Mesothelial cell of epicardium (in vitro differentiated cells): Measurements from ENCODE around the gene DDX39B. TPM values are rescaled to one million over a fixed set of nuclear protein-coding genes. Genes with fewer than 3 reads are reported as not detected.
"Not testable (repeated sequence)": the region's sequence is repeated elsewhere in the genome, so short reads cannot be mapped to it uniquely, and the experiment has no call there.

Source experiments
- DNase-seq, 2 experiments: peaks; one replicate each; pipeline ENCODE4 v3.0.0; 2021; ENCODE audit warnings: low spot score in 2 of 2; ENCODE audit not compliant: unreplicated experiment in 2 of 2
- H3K27ac Mint-ChIP-seq: 2 replicates; pipeline ENCODE4 v1.8.0; 2021; ENCODE audit warnings: mixed read lengths
- H3K27me3 Mint-ChIP-seq: 2 replicates; pipeline ENCODE4 v1.8.0; 2021; ENCODE audit warnings: low read depth, mixed read lengths
- H3K36me3 Mint-ChIP-seq: 2 replicates; pipeline ENCODE4 v1.8.0; 2021; ENCODE audit warnings: mixed read lengths
- H3K4me1 Mint-ChIP-seq: 2 replicates; pipeline ENCODE4 v1.8.0; 2021; ENCODE audit warnings: mixed read lengths
- H3K4me3 Mint-ChIP-seq: 2 replicates; pipeline ENCODE4 v1.8.0; 2021; ENCODE audit warnings: mild to moderate bottlenecking, moderate library complexity, mixed read lengths
- H3K9me3 Mint-ChIP-seq: 2 replicates; pipeline ENCODE4 v1.8.0; 2021; ENCODE audit warnings: mixed read lengths
- CTCF ChIP-seq: fragments of 200-600 bp; sonication (generic); IDR thresholded peaks from one replicate; pipeline ENCODE4 v1.5.0; 2021; ENCODE audit warnings: antibody characterized with exemption; ENCODE audit not compliant: unreplicated experiment
- total RNA-seq: library from RNA; stranded (reverse); gene quantifications from 3 replicates; pipeline ENCODE4 v1.2.1, GENCODE V29; 2021

DDX39B gene
- total RNA-seq, 1 donor from 2014 or later = 649 TPM

GRCh38 chr6:31490115-31490873 is 51.5 kb downstream of the DDX39B start:
- H3K4me3 Mint-ChIP-seq = no peak overlapping the region
- no peak for DNase-seq
- H3K9me3 Mint-ChIP-seq = no peaks in the 10 kb centered on the region
- H3K27ac Mint-ChIP-seq = no peak overlapping the region
- peaks cover 61% of the 10 kb centered on the region for H3K27me3 Mint-ChIP-seq
- no peaks in the 10 kb centered on the region for H3K36me3 Mint-ChIP-seq
- no peak for TF ChIP-seq CTCF
- peaks cover 10% of the 10 kb centered on the region for H3K4me1 Mint-ChIP-seq

GRCh38 chr6:31489086-31489485 is 52.7 kb downstream of the DDX39B start:
- H3K27ac Mint-ChIP-seq = no peak overlapping the region
- peaks cover 6% of the 10 kb centered on the region for H3K4me1 Mint-ChIP-seq
- H3K4me3 Mint-ChIP-seq = no peak overlapping the region
- H3K36me3 Mint-ChIP-seq = no peaks in the 10 kb centered on the region
- TF ChIP-seq CTCF = no peak
- no peaks in the 10 kb centered on the region for H3K9me3 Mint-ChIP-seq
- peaks cover 49% of the 10 kb centered on the region for H3K27me3 Mint-ChIP-seq
- DNase-seq = no peak

- not testable (repeated sequence) for H3K4me1 Mint-ChIP-seq, H3K9me3 Mint-ChIP-seq, DNase-seq, H3K27ac Mint-ChIP-seq, H3K36me3 Mint-ChIP-seq, H3K4me3 Mint-ChIP-seq
- H3K27me3 Mint-ChIP-seq = peaks cover 38% of the 10 kb centered on the region
Measured at GRCh38 chr6:31487674-31488073, 54.1 kb downstream of the DDX39B start.

- not testable (repeated sequence) for DNase-seq, H3K9me3 Mint-ChIP-seq, H3K4me1 Mint-ChIP-seq, H3K27ac Mint-ChIP-seq, H3K36me3 Mint-ChIP-seq, H3K4me3 Mint-ChIP-seq
- H3K27me3 Mint-ChIP-seq = peaks cover 38% of the 10 kb centered on the region
Measured at GRCh38 chr6:31486065-31486837, 55.6 kb downstream of the DDX39B start.

- Mint-ChIP-seq H3K27me3 (peaks cover 38% of the 10 kb centered on the region), H3K27ac (no peak overlapping the region)
- no peak for DNase-seq
Measured at GRCh38 chr6:31485055-31485454, 56.7 kb downstream of the DDX39B start.

GRCh38 chr6:31483392-31483791 is 58.4 kb downstream of the DDX39B start:
- H3K9me3 Mint-ChIP-seq = no peaks in the 10 kb centered on the region
- H3K27ac Mint-ChIP-seq = no peak overlapping the region
- no peaks in the 10 kb centered on the region for H3K36me3 Mint-ChIP-seq
- no peak for DNase-seq
- no peaks in the 10 kb centered on the region for H3K4me1 Mint-ChIP-seq
- TF ChIP-seq CTCF = no peak
- H3K27me3 Mint-ChIP-seq = peaks cover 34% of the 10 kb centered on the region
- H3K4me3 Mint-ChIP-seq = no peak overlapping the region

More at GRCh38 chr6:31485055-31485454, 56.7 kb downstream of the DDX39B start:
- H3K36me3 Mint-ChIP-seq = no peaks in the 10 kb centered on the region
- TF ChIP-seq CTCF = no peak
- H3K9me3 Mint-ChIP-seq = no peaks in the 10 kb centered on the region
- H3K4me3 Mint-ChIP-seq = no peak overlapping the region
- no peaks in the 10 kb centered on the region for H3K4me1 Mint-ChIP-seq
